GM11168 (cell line): ENCODE results near the gene CDC16.
"Not testable (repeated sequence)": the region's sequence is repeated elsewhere in the genome, so short reads cannot be mapped to it uniquely, and the experiment has no call there.

Experiments
- in situ Hi-C: fragments of 300-500 bp; cut with MboI; formaldehyde crosslinking; loops from one replicate; pipeline ENCODE4 v1.12.0; 2022; ENCODE audit warnings: low sequenced_read_pairs; ENCODE audit not compliant: unreplicated experiment

The CDC16 gene

DNA sequence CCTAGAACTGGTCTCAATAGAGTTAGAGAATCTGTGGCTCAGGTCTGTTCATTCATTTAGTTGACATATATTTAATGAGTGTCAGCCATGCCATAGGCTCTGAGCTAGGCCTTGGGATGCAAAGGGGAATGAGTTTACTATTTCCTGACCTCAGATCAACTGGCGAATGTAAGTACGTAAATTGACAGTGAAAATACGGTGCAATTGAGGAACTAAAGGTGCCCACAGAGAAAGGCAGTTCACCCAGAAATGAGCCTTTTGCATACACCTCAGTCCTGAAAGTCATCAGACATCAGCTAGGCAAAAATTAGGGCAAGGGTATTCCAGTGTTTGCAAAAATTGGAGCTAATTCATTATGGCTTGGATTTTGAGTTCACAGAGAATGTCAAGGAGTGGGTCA, 26.1 kb downstream of the CDC16 start:
- in situ Hi-C loops = no loop called here

DNA sequence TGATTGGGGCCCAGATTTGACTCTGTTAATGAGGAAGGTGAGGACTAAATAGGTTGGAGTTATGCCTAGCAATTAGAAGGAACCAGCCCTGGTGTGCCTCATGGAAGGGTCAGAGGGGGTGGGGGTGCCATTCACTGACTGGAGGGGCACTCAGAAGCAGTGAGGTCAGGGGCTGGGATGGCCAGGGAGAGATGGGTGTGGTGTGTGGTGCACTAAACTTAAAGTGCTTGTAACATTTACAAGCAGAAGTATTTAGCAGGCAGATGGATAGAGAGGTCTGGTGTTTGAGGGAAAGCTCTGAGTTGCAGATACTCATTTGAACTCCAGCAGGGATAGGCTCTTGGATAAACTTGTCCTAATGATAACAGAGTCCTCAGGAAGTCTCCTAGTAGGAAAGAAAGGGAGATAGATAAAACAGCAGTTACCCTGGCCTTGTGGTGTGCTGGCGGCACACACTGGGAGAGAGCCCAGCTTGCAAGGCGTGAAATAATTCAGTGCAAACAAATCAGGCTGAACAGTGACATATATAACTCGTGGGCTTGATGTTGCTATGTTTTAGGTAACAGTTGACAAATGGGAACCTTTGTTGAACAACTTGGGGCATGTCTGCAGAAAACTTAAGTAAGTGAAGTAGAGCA, 26.8 kb downstream of the CDC16 start:
- in situ Hi-C loops = no loop called here

DNA sequence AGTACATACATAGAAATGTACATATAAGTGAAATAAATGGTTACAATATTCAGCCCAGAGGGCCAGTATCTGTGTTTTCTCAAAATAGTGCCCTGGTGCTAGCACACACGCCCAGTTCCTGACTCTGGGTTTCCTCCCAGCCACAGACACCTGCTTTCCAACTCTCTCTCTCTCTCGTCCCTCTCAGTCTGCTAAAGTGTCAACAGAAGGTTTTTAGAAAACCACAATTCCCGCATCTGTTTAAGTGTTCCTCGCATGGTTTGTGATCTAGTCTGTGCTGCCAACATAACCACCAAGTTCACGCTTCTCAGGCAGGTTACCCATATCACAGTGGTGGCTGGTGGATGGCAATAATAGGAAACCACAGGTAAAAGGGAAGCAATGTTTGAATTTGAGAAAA, 28.9 kb downstream of the CDC16 start:
- in situ Hi-C loops = no loop called here

DNA sequence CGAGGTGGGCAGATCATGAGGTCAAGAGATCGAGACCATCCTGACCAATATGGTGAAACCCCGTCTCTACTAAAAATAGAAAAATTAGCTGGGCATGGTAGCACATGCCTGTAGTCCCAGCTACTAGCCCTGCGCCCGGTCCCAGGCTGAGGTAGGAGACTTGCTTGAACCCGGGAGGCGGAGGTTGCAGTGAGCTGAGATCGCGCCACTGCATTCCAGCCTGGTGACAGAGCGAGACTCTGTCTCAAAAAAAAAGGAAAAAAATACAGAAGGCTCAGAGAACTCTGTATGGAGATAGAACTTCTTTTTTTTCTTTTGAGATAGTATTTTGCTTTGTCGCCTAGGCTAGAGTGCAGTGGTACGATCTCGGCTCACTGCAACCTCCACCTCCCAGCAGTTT, 29.6 kb downstream of the CDC16 start:
- in situ Hi-C loops = not testable (repeated sequence)

DNA sequence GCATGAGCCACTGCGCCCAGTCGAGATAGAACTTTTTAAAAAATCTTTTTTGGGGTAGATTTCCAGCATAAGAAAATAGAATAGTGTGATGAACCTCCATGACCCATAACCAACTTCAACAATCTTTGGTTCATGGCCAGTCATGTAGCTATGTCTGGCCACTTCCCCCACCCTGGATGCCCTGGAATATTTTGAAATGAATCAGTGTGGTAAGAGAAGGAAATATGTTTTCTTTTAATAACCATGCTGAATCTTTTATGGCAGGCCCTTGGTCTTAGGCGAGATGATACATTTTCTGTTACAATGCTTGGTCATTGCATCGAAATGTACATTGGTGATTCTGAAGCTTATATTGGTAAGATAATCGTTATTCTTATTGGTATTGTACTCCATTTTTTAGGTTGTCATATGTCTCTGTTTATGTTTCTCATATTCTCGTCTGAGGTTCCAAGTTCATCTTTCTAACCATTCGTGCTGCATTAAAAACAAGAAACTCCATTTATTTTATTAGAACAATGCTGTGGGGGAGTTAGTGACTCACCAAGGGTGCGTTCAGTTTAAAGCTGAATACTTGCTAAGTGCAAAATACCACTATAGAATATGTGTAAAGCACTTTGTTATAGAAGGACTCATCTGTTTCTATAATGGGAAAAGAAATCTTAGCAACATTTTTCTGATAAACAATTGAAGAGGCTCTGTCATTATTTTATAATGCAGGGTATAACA, 30.4 kb downstream of the CDC16 start:
- in situ Hi-C loops = no loop called here

DNA sequence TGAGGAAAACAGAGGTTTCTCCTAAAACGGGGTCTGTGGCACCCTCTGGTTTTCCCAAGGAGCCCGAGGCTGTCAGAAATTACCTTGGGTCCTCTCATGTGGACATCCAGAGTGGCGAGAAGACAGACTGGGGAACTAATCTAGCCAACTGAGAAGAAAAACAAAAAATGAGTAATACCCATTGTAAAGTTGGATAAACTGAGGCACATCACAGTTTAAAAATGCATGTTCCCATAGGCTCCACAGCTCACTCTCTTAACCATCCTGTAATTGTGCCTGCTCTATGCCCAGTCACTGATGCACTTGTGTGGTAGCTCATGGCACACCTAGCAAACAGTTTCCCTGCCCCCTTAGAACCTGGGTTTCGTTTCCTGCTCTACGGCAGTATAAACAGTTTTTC, 31.5 kb downstream of the CDC16 start:
- in situ Hi-C loops = no loop called here

DNA sequence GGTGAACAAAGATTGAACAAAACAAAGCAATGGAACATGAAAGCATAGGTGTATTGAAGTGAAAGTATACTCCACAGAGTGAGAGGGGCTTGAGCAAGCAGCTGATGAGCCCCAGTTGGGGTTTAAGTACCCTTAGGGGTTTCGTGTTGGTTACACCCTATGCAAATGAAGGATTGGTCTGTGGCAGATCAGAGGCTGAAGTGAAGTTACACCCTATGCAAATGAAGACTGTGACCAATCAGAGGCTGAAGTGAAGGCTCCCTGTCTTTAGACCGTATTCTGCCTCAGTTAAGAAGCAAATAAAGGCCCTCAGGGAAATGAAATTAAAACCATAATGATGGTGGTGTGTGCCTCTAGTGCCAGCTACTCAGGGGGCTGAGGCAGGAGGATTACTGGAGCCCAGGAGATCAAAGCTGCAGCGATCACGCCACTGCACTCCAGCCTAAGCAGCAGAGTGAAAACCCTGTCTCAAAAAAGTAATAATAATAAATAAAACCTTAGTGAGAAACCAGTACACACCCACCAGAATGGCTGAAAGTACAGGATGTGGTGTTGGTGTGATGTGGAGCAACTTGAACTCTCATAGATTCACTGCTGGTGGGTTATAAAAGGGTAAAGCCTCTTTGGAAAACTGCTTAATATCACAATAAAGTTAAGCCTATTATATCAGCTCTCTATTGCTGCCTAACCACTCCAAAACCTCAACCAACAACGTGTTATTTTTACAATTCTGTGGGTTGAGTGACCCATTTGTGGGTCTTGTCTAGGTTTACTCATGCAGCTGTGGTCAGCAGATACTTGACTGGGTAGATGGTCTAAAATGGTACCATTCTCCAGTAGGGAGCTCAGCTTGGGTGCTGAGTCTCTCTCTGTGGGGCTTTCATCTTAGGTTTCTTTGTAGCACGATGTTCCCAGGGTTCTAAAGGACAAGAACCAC, 33.9 kb downstream of the CDC16 start:
- in situ Hi-C loops = no loop called here

DNA sequence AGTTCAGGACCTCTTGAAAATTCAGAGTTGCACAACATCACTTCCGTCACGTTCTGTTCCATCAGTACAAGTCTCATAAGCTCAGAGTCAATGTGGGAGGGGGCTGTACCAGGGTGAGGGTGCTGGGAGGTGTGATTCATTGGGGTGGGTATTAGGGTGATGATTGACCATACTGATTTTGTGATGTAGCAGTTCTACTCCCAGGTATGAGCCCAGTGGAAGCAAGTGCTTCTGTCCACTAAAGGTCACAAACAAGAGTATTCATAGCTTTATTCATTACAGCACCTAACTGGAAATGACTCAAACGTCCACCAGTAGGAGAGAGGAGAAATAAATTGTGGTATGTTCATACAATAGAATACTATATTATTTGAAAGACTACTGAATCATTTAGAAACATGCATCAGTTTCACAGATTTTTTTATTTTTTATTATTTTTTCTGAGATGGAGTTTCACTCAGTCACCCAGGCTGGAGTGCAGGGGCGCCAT, 34.6 kb downstream of the CDC16 start:
- in situ Hi-C loops = no loop called here

DNA sequence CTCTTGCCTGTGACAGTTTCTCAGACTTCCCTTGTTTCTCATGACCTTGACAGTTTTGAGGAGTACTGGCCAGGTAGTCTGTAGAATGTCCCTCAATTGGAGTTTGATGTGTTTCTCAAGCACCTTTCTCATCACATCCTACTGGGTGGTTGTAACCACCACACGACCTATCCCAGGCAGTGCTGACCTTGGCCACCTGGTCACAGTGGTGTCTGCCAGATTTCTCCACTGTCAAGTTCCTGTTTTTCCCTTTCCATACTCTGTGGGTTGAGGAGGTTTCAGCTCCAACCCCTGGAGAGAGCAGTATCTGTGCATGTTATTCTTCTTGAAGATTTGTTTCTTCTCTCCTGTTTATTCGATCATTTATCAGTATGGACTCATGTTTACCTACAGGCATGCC, 38.3 kb downstream of the CDC16 start:
- in situ Hi-C loops = no loop called here

DNA sequence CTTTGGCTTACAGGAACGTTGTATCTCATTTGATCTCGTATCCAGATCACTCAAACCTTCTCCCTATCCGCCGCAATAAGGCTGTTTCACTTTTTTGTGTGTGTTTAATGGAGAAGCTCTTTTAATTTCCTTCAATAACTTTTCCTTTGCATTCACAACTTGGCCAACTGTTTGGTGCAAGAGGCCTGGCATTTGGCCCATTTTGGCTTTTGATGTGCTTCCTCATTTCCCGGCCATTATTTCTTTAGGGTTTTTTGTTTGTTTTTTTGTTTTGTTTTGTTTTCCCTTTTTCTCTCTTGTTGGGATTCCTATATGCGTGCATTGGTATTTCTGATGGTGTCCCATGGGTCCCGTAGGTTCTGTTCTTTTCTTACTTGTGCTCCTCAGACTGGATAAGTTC, 40.6 kb downstream of the CDC16 start:
- in situ Hi-C loops = no loop called here

DNA sequence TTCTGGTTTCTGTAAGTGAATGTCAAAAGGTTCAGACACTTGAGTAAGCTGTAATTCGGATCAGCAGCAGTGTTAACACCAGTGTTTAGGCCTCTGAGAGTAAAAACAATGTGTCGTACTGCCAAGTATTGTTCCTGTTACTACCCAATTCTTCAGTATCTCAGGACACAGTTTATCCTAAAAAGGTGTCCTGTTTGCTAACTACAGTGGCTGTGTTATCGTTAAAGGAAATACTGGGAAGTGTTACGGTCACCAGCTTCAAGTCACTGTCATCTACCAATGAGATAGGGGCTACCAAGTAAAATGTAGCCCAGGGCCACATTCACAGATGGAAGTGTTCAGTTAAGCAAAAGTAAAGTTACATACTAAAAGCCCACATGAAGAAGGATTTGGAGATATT, 44.4 kb downstream of the CDC16 start:
- in situ Hi-C loops = no loop called here

DNA sequence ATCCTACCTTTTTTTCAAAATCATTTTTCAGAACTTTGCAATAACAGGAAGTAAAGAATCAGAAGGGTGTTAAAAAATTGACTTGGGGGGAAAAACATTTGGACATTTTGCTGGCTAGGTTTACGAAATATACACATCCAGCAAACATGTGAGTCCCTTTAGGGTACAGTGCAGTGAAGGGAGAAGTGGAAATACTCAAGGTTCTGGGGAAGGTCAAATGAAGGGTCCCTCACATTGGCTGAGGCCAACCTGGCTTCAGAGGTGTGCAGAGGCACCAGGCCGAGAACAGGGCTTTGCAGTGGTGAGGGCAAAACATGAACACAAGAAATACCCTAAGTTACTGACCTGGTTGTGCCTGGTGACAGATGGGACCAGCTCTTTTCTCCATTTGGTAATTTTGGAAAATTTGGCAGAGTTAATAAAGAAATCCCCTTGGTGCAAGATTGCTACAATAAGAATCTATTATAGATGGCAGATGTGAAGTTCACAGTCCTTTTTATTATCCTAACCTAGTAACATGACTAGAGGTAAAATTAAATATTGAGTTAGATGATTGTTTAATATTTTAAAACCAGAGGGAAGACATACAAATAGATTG, 45.2 kb downstream of the CDC16 start:
- in situ Hi-C loops = no loop called here

DNA sequence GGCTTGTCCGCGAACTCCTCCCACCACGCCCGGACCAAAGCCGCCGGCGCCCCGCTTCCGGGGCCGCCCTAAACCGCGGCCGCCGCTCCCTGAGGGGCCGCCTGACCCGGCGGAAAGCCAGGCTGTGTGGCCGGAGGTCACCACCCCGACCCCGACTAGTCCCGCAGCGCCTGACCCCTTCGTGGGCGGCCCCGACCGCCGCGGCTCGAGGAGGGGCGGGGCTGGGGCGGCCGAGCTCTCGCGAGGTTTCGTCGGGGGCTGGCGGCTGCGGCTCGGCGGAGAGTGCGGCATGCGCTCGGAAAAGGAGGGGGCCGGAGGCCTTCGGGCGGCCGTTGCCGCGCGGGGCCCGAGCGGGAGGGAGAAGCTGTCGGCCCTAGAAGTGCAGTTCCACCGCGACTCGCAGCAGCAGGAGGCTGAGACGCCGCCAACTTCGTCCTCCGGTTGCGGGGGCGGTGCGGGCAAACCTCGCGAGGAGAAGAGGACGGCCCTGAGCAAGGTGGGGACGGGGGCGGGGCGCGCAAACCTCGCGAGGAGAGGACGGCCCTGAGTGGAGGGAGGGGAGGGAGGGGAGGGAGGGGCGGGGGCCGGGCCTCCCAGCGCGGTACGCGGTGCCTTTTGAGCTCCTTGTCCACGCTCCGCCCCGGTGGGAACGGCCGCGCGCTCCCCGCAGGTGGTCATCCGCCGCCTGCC, 46.8 kb downstream of the CDC16 start, which contains the start of gene UPF3A:
Gene UPF3A (plus strand): TSS at position 251 of the 690 bp plus-strand sequence. CDS start 39 bp downstream, at position 290.
- in situ Hi-C loops = no loop called here

DNA sequence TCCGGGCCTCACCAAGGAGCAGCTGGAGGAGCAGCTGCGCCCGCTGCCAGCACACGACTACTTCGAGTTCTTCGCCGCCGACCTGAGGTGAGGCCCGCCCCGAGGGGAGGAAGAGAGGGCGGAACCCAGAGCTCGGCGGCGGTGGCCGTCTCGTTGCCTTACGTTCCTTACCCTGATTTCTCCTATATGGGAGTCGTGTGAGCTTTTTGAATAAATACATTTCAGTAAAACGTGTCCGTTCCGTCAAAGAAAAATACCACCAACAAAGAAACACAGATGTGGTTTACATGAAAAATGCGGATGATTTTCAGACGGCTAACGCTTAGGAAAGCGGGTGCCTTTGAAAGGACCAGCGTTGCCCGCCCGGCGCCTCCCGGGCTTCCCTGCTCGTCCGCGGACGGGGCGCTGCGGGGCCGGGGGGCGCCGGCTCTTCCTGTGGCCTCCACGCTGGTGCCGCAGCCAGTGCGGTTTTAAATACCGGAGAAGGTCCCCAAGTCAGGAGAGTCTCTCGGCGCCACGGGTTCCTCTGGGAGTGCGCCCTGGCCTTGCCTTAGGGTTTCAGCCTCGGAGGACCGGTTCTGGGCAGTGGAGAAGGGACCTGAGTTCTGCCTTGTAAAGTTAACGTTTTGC, 47.5 kb downstream of the CDC16 start:
- in situ Hi-C loops = no loop called here

DNA sequence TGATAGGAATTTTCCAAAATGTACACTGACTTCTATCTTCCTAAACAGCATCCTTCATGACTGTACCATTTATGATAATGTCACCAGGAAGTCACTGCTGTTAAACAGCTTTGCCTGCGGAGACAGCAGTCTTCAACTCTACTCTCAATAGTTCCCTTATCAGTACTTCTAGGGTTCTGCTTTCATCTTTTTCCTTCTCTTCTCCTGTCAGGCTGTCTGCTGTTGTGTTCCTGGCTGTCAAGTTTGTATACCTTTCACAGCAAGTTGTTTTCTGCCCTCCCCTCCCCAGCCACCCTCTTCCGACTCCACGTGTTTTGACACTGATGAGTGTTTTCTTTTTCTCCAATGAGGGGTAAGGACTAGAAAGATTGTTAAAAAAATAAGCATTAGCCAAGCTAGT, 48.9 kb downstream of the CDC16 start:
- in situ Hi-C loops = no loop called here

DNA sequence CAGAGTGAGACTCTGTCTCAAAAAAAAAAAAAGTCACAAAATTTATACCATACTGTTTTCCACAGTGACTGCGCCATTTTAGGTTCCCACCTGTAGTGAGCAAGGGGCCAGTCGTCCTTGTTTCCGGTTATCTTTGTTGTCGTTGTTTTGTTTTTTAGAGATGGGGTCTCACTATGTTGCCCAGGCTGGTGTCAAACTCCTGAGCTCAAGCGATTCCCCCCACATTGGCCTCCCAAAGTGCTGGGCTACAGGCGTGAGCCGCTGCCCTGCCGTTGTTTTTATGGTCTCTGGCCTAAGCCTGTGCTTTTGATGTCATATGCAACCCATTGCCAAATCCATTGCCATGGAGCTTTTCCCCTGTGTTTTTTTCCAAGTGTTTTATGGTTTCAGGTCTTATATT, 50.0 kb downstream of the CDC16 start:
- in situ Hi-C loops = no loop called here

DNA sequence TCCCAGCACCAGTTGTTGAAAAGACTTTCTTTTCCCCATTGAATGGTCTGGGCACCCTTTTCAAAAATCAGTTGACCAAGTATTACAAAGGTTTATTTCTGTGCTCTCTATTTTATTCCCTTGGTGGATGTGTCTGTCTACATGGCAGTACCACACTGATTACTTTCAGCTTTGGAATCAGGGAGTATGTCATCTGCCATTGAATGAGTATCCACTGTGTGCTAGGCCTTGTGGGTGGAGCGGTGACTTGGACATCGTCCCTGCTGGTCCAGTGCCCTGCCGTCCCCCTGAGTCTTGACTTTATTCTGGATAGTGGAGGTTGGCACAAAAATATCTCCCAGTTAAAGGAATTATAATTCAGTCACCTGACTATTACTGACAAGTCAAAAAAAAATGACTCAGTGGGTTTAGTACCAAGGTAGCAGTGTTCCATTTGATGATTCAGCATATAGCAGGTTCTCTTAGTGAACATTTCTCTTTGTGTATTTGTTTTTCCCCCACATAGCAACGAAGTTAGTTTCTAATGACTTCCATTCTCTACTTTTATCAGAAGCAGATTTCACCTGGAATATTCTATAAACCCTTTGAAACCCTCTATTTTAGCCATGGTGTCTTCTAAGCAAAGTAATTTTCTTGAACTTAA, 50.6 kb downstream of the CDC16 start:
- in situ Hi-C loops = no loop called here

DNA sequence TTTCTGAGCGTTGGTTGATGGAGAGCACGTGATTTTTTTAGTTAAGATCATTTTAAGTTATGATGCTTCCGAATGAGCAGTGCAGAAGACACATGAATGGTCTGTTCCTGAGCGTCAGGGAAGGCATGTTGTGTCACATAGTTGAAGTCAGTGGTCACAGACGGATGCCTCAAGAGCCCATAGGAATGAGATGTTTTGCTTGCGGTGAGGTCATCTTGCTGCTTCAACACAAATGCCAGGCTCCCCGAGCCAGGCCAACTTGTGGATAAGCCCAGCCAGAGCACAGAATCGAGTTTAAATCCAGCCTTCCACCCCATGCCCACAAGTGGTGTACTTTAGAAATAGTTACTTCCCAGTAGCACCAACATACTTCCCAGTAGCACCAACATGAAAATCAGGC, 52.1 kb downstream of the CDC16 start:
- in situ Hi-C loops = no loop called here

DNA sequence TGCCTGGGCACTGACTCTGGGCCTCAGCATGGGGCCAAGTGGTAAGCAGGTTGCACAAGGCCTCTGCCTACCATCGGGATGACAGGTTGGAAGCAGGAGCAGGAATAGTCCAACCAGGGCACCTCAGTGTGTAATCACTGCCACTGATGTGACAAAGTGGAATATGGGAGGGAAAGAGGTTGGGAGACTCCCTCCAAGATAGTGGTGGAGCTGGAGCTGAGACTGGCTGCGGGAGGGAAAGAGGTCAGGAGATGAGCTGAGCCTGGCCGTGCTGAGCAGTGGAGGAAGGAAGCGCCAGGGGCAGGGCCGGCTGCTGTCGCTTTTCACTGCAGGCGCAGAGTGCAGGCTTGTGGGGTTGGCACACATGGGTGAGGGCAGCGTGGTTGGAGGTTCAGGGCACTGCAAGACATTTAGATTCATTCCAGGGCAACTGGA, 53.5 kb downstream of the CDC16 start:
- in situ Hi-C loops = no loop called here
